Activated CD8-positive, alpha-beta T cell treated with anti-CD3 and anti-CD28 coated beads for 36 hours (primary cell): Measurements from ENCODE around the gene SIK3. TPM values are rescaled to one million over a fixed set of nuclear protein-coding genes. Genes with fewer than 3 reads are reported as not detected.
A peak's percentile ranks its signal among the peaks of the same experiment; 100 is the strongest.

Experiments
- ATAC-seq: fragments of 200-7000 bp; cut with Tn5 transposase; one replicate; pipeline ENCODE4 v1.10.0; 2021; ENCODE audit warnings: mild to moderate bottlenecking, moderate library complexity
- CTCF ChIA-PET: fragments of 350-600 bp; sonication (Branson Sonifier 250); formaldehyde crosslinking; loops from one replicate; lab custom pipeline; 2021; ENCODE audit warnings: antibody characterized with exemption; lab: Charles Lee
- POLR2A ChIA-PET: fragments of 350-600 bp; sonication (Branson Sonifier 250); formaldehyde crosslinking; loops from one replicate; lab custom pipeline; 2021; ENCODE audit warnings: antibody characterized with exemption; lab: Charles Lee
- DNase-seq: peaks from one replicate; pipeline ENCODE4 v3.0.0-alpha.2; 2020
- H3K27ac Mint-ChIP-seq: one replicate; pipeline ENCODE4 v1.8.0; 2021; ENCODE audit warnings: mild to moderate bottlenecking, mixed read lengths
- H3K27me3 Mint-ChIP-seq: one replicate; pipeline ENCODE4 v1.8.0; 2021; ENCODE audit warnings: mixed read lengths
- H3K36me3 Mint-ChIP-seq: one replicate; pipeline ENCODE4 v1.8.0; 2021; ENCODE audit warnings: low read depth, mixed read lengths
- H3K4me1 Mint-ChIP-seq: one replicate; pipeline ENCODE4 v1.8.0; 2021; ENCODE audit warnings: low read depth, mixed read lengths
- H3K4me3 Mint-ChIP-seq: one replicate; pipeline ENCODE4 v1.8.0; 2021; ENCODE audit warnings: mild to moderate bottlenecking, moderate library complexity, mixed read lengths
- H3K9me3 Mint-ChIP-seq: one replicate; pipeline ENCODE4 v1.8.0; 2021; ENCODE audit warnings: mixed read lengths
- CTCF ChIP-seq: fragments of 200-600 bp; IDR thresholded peaks from one replicate; pipeline ENCODE4 v1.8.0; 2022; ENCODE audit warnings: antibody characterized with exemption, mild to moderate bottlenecking
- intact Hi-C: fragments of 100-400 bp; cut with micrococcal nuclease; formaldehyde crosslinking; loops from one replicate; pipeline ENCODE4 v1.10.0; 2022
- total RNA-seq, 2 experiments: library from RNA; stranded (reverse); gene quantifications; one replicate each; pipeline ENCODE4 v1.2.3, GENCODE V29; 2021

SIK3 gene
- total RNA-seq, 2 experiments from 2014 or later, result 18.7 to 24.1 TPM

DNA sequence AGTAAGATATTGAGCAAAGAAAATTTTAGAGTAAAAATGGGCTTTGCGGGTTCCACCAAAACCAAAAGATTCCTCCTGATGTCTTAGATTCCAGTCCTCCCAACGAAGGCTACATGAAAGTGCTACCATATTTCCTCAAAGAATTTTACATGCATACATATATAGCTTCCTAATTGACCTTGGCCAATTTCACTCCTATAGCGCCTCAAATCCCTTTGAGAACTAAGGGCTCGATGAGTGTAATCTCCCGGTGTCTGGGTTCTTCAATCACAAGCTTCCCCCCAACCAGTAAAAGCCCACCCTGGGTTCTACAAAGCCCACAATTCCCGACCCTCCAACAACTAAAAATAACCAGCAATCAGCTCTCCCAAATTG is 1.2 kb downstream of the SIK3 start:
- Mint-ChIP-seq H3K36me3 (peaks cover 9% of the 10 kb centered on the region), H3K4me3 (peak overlapping the region; percentile 98), H3K27ac (peak overlapping the region; percentile 94), H3K27me3 (no peaks in the 10 kb centered on the region), H3K9me3 (peaks cover 3% of the 10 kb centered on the region), H3K4me1 (peaks cover 58% of the 10 kb centered on the region)
- POLR2A ChIA-PET, result interaction anchor here (0.7 to 3.3 kb wide), 15 partner anchors 13 to 167 kb away, joined by 3 to 22 read pairs (median 4); no protein-coding TSS in a partner anchor
- CTCF ChIA-PET, result interaction anchor here (0.9 to 4.8 kb wide), 12 partner anchors 9 to 305 kb away, joined by 3 to 26 read pairs (median 5); partner anchors contain the start of gene APOA5
- no peak for TF ChIP-seq CTCF
- ATAC-seq, result no peak
- intact Hi-C loops, result loop anchor here (5.0 kb wide), 3 partner anchors 35 to 215 kb away; no protein-coding TSS in a partner anchor
- no peak for DNase-seq

GRCh38 chr11:117096201-117096991 is 1.8 kb downstream of the SIK3 start:
- Mint-ChIP-seq H3K4me3 (peak overlapping the region; percentile 98), H3K4me1 (peaks cover 64% of the 10 kb centered on the region), H3K9me3 (peaks cover 6% of the 10 kb centered on the region), H3K27me3 (no peaks in the 10 kb centered on the region), H3K27ac (peak overlapping the region; percentile 94), H3K36me3 (peaks cover 14% of the 10 kb centered on the region)
- ATAC-seq (peak; percentile 15), DNase-seq (peak; percentile 52)
- POLR2A ChIA-PET, result interaction anchor here (0.7 to 3.3 kb wide), 14 partner anchors 13 to 166 kb away, joined by 3 to 22 read pairs (median 4); no protein-coding TSS in a partner anchor
- intact Hi-C loops, result loop anchor here (5.0 kb wide), 3 partner anchors 34 to 214 kb away; no protein-coding TSS in a partner anchor
- CTCF ChIA-PET, result interaction anchor here (0.9 to 4.8 kb wide), 12 partner anchors 9 to 305 kb away, joined by 3 to 26 read pairs (median 5); partner anchors contain the start of gene APOA5
- TF ChIP-seq CTCF, result no peak

DNA sequence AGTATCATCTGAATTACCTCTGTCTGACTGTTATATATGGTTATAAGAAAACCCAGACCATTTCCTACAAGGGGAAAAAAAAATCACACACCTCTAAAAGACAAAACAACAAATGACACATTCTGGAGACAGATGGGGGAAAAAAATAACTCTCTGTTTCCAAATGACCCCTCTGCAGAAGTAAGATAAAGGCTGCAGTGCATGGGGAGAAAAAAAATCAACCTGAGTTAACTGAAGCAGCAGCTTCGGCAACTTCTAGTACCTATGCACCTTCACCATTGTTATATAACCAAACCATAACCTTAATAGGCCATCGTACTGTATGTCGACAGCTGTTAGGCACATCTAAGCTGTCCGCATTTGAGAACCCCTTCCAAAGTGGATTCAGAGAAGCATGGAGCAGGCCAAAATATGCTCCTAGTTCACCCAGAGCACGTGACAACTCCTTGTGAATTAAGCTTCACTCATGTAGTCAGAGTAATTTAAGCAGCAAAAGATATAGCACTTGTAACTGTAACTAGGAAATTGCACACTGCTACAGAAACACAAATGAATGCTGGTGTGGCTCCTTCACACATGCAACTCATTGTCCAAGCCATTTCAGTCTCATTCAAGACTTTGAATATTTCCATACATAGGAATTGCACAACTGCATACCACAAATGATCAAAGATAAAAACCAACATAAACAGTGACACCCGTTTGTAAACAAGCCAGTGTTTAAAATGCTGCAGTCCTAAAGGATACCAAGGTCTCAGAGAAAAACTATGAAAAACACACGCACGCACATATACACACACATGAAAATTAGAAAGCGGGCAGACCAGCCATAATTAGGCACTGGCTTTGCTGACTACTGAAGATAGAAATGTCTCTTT is 2.7 kb downstream of the SIK3 start:
- no peak for TF ChIP-seq CTCF
- H3K36me3 Mint-ChIP-seq, result peaks cover 14% of the 10 kb centered on the region
- intact Hi-C loops, result loop anchor here (2.0 to 5.0 kb wide), 4 partner anchors 33 to 213 kb away; no protein-coding TSS in a partner anchor
- H3K9me3 Mint-ChIP-seq, result peaks cover 6% of the 10 kb centered on the region
- H3K27me3 Mint-ChIP-seq, result no peaks in the 10 kb centered on the region
- ATAC-seq (peak; percentile 15), DNase-seq (no peak)
- H3K4me3 Mint-ChIP-seq, result peak overlapping the region; percentile 98
- POLR2A ChIA-PET, result interaction anchor here (0.7 to 1.8 kb wide), 10 partner anchors 12 to 117 kb away, joined by 3 to 9 read pairs (median 4); no protein-coding TSS in a partner anchor
- H3K4me1 Mint-ChIP-seq, result peaks cover 68% of the 10 kb centered on the region
- CTCF ChIA-PET, result interaction anchor here (0.8 to 3.4 kb wide), 6 partner anchors 10 to 305 kb away, joined by 3 to 17 read pairs (median 4); no protein-coding TSS in a partner anchor
- peak overlapping the region; percentile 94 for H3K27ac Mint-ChIP-seq

DNA sequence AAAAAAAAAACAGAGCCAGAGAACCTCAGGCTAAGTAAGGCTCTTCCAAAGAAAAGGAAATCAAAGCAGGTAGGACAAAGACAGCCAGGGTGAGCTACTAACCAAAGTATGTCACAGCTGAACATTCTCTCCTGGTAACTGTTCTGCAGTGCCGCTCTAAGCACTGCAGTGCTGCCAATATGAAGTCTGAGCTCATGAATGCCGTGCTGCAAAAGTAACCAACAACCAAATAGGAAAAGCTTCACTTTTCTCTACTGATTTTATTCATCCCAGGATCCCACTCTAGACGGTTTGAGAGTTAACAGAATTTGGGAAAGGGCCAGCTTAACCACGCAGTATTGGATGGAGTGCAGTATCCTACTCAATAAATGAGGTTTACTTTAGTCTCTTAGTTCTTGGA is 3.5 kb downstream of the SIK3 start:
- DNase-seq (no peak), ATAC-seq (no peak)
- no peak for TF ChIP-seq CTCF
- Mint-ChIP-seq H3K4me3 (peak overlapping the region; percentile 98), H3K27ac (peak overlapping the region; percentile 44), H3K27me3 (no peaks in the 10 kb centered on the region), H3K4me1 (peaks cover 76% of the 10 kb centered on the region), H3K9me3 (peaks cover 6% of the 10 kb centered on the region), H3K36me3 (peaks cover 15% of the 10 kb centered on the region)
- ChIA-PET POLR2A (interaction anchor here (0.7 to 2.6 kb wide), 11 partner anchors 11 to 118 kb away, joined by 3 to 10 read pairs (median 3); no protein-coding TSS in a partner anchor), CTCF (interaction anchor here (0.8 to 3.4 kb wide), 7 partner anchors 11 to 304 kb away, joined by 3 to 17 read pairs (median 3); no protein-coding TSS in a partner anchor)
- intact Hi-C loops, result loop anchor here (2.0 to 5.0 kb wide), 4 partner anchors 32 to 212 kb away; no protein-coding TSS in a partner anchor
